Breast epithelium (tissue), 3 donors: Measurements from ENCODE around the gene MEIOC.
"Not testable (repeated sequence)": the region's sequence is repeated elsewhere in the genome, so short reads cannot be mapped to it uniquely, and the experiment has no call there.

Source experiments
- POLR2A ChIP-seq: fragments of 450-650 bp; IDR thresholded peaks from one replicate; pipeline ENCODE4 v1.6.1; 2016; ENCODE audit warnings: antibody characterized with exemption, mild to moderate bottlenecking, moderate library complexity
- POLR2AphosphoS5 ChIP-seq, 3 donors: sonication (generic); formaldehyde crosslinking; IDR thresholded peaks; one replicate each; pipeline ENCODE4 v1.6.1; 2017; ENCODE audit warnings: antibody characterized with exemption in 3 of 3
- TF ChIP-seq, protein P1 (sequence below), 3 donors: fragments of 450-650 bp; IDR thresholded peaks; one replicate each; pipeline ENCODE4 v1.5.1; 2016 to 2017; ENCODE audit warnings: antibody characterized with exemption in 3 of 3, mild to moderate bottlenecking in 3 of 3, moderate library complexity in 3 of 3

GRCh38 chr17:44683303-44683702 lies 27.0 kb downstream of the MEIOC start:
- TF ChIP-seq, protein P1, sequence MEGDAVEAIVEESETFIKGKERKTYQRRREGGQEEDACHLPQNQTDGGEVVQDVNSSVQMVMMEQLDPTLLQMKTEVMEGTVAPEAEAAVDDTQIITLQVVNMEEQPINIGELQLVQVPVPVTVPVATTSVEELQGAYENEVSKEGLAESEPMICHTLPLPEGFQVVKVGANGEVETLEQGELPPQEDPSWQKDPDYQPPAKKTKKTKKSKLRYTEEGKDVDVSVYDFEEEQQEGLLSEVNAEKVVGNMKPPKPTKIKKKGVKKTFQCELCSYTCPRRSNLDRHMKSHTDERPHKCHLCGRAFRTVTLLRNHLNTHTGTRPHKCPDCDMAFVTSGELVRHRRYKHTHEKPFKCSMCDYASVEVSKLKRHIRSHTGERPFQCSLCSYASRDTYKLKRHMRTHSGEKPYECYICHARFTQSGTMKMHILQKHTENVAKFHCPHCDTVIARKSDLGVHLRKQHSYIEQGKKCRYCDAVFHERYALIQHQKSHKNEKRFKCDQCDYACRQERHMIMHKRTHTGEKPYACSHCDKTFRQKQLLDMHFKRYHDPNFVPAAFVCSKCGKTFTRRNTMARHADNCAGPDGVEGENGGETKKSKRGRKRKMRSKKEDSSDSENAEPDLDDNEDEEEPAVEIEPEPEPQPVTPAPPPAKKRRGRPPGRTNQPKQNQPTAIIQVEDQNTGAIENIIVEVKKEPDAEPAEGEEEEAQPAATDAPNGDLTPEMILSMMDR (IDR thresholded peaks at IDR 0.05), result not testable (repeated sequence)
- not testable (repeated sequence) for TF ChIP-seq POLR2AphosphoS5 (IDR thresholded peaks at IDR 0.05); POLR2A
